Uterus (tissue), 4 donors: ENCODE data around the gene EPOP. TPM values are rescaled to one million over a fixed set of nuclear protein-coding genes. Genes with fewer than 3 reads are reported as not detected.

Experiments
- DNase-seq, 2 donors: peaks; one replicate each; pipeline ENCODE4 v3.0.0-alpha.2; 2019 to 2020
- H3K27ac ChIP-seq, 2 donors: fragments of 200-600 bp; sonication (generic); 1 replicate in 1 of 2; 2 replicates in 1 of 2; pipeline ENCODE4 v1.5.1; 2016 to 2018
- H3K27me3 ChIP-seq, 2 donors: fragments of 200-600 bp; sonication (generic); one replicate each; pipeline ENCODE4 v1.5.1; 2018 to 2019; ENCODE audit warnings: control low read depth in 1 of 2
- H3K36me3 ChIP-seq, 2 donors: fragments of 200-600 bp; sonication (generic); one replicate each; pipeline ENCODE4 v1.5.1; 2019; ENCODE audit warnings: control low read depth in 1 of 2
- H3K4me1 ChIP-seq, 2 donors: fragments of 200-600 bp; sonication (generic); one replicate each; pipeline ENCODE4 v1.5.1; 2018 to 2019; ENCODE audit warnings: control low read depth in 1 of 2
- H3K4me3 ChIP-seq, 2 donors: fragments of 200-600 bp; sonication (generic); 1 replicate in 1 of 2; 2 replicates in 1 of 2; pipeline ENCODE4 v1.5.1; 2018 to 2019; ENCODE audit warnings: mild to moderate bottlenecking in 1 of 2
- H3K9me3 ChIP-seq, 2 donors: fragments of 200-600 bp; sonication (generic); one replicate each; pipeline ENCODE4 v1.5.1; 2019; ENCODE audit warnings: control low read depth in 1 of 2
- POLR2A ChIP-seq, 2 donors: fragments of 450-650 bp; IDR thresholded peaks; one replicate each; pipeline ENCODE4 v1.6.1; 2016; ENCODE audit warnings: antibody characterized with exemption in 2 of 2, mild to moderate bottlenecking in 1 of 2, moderate library complexity in 1 of 2
- intact Hi-C: fragments of 100-400 bp; cut with DNase I; formaldehyde crosslinking; loops from one replicate; pipeline ENCODE4 v1.15.1; 2023; ENCODE audit warnings: low total_unique reads
- total RNA-seq, 4 donors: library from RNA; depleted of rRNA in 3 of 4; stranded (reverse); fragments of >200 nt in 3 of 4; gene quantifications; one replicate each; pipeline versions ENCODE4 v1.1.0 to v1.2.4, GENCODE V29; 2014 to 2023
- TF ChIP-seq, protein P1 (sequence below), 4 experiments: fragments of 200-600 bp in 2 of 4; fragments of 450-650 bp in 2 of 4; sonication (generic) in 2 of 4; IDR thresholded peaks; one replicate each; pipeline ENCODE4 v1.5.1; 2016 to 2019; ENCODE audit warnings: antibody characterized with exemption in 4 of 4, mild to moderate bottlenecking in 2 of 4, moderate library complexity in 1 of 4
- donor health status: DM: yes; HTN: yes; CAD: no.

EPOP gene
- total RNA-seq, 4 donors from 2014 or later, result under 0.01 to 1.1 (median 1.0) TPM; not detected in 1

DNA sequence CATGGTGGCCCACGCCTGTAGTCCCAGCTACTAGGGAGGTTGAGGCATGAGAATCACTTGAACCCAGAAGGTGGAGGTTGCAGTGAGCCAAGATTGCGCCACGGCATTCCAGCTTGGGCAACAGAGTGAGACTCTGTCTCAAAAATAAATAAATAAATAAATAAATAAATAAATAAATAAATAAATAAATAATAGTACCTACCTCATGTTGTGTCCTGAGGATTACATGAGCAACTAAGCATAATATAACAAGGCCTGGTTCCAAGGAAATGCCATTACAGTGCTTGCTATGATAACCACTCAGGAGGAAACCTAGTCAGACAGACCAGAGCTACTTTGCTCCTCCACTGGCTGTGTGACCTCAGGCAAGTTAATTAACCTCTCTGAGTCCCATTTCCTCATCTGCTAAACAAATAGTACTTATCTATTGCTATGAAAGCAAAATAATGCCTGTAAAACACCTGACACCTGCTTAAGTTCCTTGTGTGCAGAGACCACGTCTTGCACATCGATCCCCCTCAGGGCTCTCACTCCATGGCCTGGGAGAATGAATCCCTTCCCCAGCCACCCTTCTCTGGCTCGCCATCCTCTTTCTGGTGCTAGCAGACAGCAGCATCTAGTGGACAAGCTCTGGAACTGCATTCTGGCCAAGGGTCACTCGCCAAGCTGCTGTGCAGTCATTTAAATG lies 7.5 kb downstream of the EPOP start:
- TF ChIP-seq, protein P1, sequence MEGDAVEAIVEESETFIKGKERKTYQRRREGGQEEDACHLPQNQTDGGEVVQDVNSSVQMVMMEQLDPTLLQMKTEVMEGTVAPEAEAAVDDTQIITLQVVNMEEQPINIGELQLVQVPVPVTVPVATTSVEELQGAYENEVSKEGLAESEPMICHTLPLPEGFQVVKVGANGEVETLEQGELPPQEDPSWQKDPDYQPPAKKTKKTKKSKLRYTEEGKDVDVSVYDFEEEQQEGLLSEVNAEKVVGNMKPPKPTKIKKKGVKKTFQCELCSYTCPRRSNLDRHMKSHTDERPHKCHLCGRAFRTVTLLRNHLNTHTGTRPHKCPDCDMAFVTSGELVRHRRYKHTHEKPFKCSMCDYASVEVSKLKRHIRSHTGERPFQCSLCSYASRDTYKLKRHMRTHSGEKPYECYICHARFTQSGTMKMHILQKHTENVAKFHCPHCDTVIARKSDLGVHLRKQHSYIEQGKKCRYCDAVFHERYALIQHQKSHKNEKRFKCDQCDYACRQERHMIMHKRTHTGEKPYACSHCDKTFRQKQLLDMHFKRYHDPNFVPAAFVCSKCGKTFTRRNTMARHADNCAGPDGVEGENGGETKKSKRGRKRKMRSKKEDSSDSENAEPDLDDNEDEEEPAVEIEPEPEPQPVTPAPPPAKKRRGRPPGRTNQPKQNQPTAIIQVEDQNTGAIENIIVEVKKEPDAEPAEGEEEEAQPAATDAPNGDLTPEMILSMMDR (IDR thresholded peaks at IDR 0.05), result peak; percentile 94 to 99 (median 98)
- no peak for TF ChIP-seq POLR2A (IDR thresholded peaks at IDR 0.05)
- H3K4me1 ChIP-seq, result no peaks in the 10 kb centered on the region
- H3K9me3 ChIP-seq, result no peaks in the 10 kb centered on the region
- H3K27ac ChIP-seq, result no peak overlapping the region
- H3K36me3 ChIP-seq, result no peaks in the 10 kb centered on the region
- intact Hi-C loops, result loop anchor here (10.0 kb wide), 1 partner anchor 92 kb away; no protein-coding TSS in a partner anchor
- no peaks in the 10 kb centered on the region for H3K27me3 ChIP-seq
- DNase-seq, result peak; percentile 58 to 63
- H3K4me3 ChIP-seq, result no peak overlapping the region

DNA sequence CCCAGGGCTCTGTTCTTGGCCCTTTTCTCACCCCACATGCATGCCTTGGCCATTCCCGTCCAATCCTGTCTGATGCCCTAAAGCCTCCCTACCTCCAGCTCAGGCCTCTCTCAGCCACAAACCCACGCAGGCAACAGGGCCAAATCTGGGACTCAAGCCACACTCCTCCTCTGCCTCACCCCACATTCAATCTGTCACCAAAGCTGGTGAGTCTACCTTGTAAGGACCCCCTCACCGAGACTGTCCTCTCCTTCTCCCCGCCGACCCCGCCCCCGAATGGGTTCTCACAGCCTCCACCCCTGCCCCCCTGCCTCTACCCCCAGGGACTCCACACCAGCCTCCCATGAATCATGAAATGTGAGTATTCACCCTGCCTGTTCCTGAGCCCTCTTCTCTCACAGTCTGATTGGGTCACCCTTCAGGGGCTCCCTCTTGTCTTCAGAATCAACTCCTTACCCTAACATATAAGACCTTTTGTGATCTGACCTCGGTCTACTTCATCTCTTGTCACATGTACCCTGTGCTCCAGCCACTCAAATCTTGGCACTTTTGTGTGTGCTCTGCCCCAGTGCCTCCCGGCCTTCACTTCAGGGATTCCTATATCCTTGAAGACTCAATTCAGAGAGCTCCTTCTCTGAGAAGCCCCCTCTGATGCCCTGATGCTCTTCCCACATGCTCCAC lies 10.7 kb downstream of the EPOP start:
- no peak for TF ChIP-seq POLR2A (IDR thresholded peaks at IDR 0.05)
- TF ChIP-seq, protein P1 (IDR thresholded peaks at IDR 0.05), result no peak
- Histone ChIP-seq H3K27ac (no peak overlapping the region), H3K9me3 (no peaks in the 10 kb centered on the region), H3K36me3 (no peaks in the 10 kb centered on the region), H3K27me3 (no peaks in the 10 kb centered on the region), H3K4me1 (no peaks in the 10 kb centered on the region), H3K4me3 (no peak overlapping the region)
- intact Hi-C loops, result loop anchor here (10.0 kb wide), 1 partner anchor 89 kb away; no protein-coding TSS in a partner anchor
- DNase-seq, result no peak

DNA sequence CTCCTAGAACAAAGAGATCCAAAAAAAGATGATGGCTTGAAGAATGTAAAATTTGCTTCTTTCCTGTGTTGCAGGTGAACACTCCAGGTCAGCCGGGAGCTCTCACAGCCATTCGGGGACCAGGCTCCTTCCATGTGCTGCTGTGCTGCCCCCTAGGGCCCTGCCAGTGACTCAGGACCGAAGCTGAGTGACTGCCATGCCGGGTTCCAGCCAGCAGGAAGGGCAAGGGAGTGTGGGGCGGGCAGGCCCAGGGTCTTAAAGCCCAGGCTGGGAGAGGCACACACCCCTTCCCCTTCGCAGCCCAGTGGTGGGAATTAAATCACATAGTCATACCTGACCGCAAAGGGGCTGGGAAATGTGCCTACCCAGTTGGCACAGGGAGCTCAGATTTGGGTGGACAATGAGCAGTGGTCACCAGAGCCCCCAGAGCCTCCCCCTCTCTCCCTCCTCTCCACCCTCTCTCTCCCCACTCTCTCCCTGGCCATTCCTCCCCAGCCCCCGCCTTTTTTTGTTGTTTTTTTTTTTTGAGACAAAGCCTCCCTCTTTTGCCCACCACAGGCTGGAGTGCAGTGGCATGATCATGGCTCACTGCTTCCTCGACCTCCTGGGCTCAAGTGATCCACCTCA lies 11.5 kb downstream of the EPOP start:
- Histone ChIP-seq H3K36me3 (no peaks in the 10 kb centered on the region), H3K27ac (no peak overlapping the region), H3K27me3 (no peaks in the 10 kb centered on the region), H3K4me1 (no peaks in the 10 kb centered on the region), H3K4me3 (no peak overlapping the region), H3K9me3 (no peaks in the 10 kb centered on the region)
- TF ChIP-seq POLR2A (IDR thresholded peaks at IDR 0.05), result no peak
- TF ChIP-seq, protein P1 (IDR thresholded peaks at IDR 0.05), result peak in 2 of 4 experiments; percentile 40 to 45
- intact Hi-C loops, result loop anchor here (10.0 kb wide), 1 partner anchor 88 kb away; no protein-coding TSS in a partner anchor
- no peak for DNase-seq

DNA sequence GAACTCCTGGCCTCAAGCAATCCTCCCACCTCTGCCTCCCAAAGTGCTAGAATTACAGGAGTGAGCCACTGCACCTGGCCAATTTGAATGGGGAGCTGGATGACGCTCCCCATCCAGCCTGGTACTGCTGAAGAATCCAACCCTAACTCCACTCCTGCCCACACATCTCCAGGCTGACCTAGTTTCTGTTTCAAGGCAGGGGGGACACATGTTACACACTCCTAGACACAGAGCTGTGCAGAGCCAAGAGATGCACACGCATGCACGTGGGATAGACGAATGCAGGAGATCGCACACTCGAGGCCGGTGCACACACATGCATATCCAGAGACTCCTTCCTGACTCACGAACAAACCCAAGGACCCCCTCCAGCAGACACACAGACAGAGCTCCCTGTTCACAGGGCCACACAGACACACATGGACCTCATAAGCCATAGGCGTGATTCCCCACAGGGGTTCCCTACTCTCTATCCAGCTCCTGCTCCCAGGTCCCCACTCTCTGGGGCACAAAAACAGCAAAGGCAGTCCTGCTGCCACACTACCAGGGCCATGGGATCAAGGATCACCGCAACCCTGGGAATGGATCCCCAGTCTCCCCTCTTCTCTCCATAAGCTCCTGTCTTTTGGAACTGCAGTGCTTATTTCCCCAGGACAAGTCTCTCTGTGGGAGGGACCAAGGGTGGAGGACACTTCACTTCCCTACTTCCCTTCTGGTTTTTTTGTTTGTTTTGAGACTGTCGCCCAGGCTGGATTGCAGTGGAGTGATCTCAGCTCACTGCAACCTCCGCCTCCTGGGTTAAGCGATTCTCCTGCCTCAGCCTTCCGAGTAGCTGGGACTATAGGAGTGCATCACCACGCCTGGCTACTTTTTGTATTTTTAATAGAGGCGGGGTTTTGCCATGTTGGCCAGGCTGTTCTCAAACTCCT lies 14.4 kb downstream of the EPOP start:
- Histone ChIP-seq H3K27ac (no peak overlapping the region), H3K4me3 (no peak overlapping the region), H3K36me3 (no peaks in the 10 kb centered on the region), H3K27me3 (no peaks in the 10 kb centered on the region), H3K9me3 (no peaks in the 10 kb centered on the region), H3K4me1 (no peaks in the 10 kb centered on the region)
- TF ChIP-seq POLR2A (IDR thresholded peaks at IDR 0.05), result no peak
- TF ChIP-seq, protein P1 (IDR thresholded peaks at IDR 0.05), result no peak
- peak in 1 of 2 donors; percentile 2 for DNase-seq
- intact Hi-C loops, result loop anchor here (10.0 kb wide), 1 partner anchor 86 kb away; no protein-coding TSS in a partner anchor
